Measurements from ENCODE around the gene SUGCT.

SUGCT gene

DNA sequence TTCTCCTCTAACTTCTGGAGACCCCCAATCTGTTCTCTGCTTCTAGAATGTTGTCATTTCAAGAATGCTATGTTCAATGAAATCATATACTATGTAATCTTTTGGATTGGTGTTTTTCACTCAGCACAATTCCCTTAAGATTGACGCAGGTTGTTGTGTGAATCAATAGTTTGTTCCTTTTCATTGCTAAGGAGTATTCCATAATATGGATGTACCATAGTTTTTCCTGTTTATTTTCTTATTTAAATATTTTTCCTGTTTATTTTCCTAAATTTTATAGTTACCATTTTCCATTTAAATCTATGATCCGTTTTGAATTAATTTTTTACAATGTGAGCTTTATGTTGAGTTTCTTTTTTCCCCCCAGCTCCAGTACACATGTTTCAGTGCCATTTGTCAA is 604.5 kb downstream of the SUGCT start:
- no peak for DNase-seq
- peaks cover 4% of the 10 kb centered on the region for H3K9me3 ChIP-seq (ENCODE audit: severe bottlenecking)
- H3K36me3 ChIP-seq, result no peaks in the 10 kb centered on the region
- no peak for TF ChIP-seq CTCF (IDR thresholded peaks at IDR 0.05; ENCODE audit: low read depth, low read length)
- no peak overlapping the region for H3K27ac ChIP-seq
- no peak overlapping the region for H3K4me3 ChIP-seq (ENCODE audit: low read depth, low read length)
- H3K27me3 ChIP-seq (ENCODE audit: insufficient read depth, low read depth, severe bottlenecking), result no peaks in the 10 kb centered on the region

DNA sequence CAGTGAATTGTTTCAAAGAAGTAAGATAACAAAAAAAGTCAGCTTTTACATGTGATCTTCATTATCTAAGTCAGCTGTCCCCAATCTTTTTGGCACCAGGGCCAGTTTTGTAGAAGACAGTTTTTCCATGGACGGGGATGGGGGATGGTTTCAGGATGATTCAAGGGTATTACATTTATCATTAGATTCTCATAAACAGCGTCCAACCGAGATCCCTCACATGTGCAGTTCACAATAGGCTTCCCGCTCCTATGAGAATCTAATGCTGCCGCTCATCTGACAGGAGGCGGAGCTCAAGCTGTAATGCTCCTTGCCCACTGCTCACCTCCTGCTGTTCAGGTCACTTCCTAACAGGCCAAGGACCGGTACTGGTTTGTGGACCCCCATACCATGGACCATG is 607.5 kb downstream of the SUGCT start:
- DNase-seq, result no peak
- no peaks in the 10 kb centered on the region for H3K27me3 ChIP-seq (ENCODE audit: insufficient read depth, low read depth, severe bottlenecking)

GRCh38 chr7:40746841-40747556 is 612.2 kb downstream of the SUGCT start:
- Histone ChIP-seq H3K4me3 (ENCODE audit: low read depth, low read length) (no peak overlapping the region), H3K9me3 (ENCODE audit: severe bottlenecking) (no peaks in the 10 kb centered on the region), H3K27me3 (ENCODE audit: insufficient read depth, low read depth, severe bottlenecking) (no peaks in the 10 kb centered on the region), H3K36me3 (no peaks in the 10 kb centered on the region), H3K27ac (no peak overlapping the region)
- TF ChIP-seq CTCF (IDR thresholded peaks at IDR 0.05; ENCODE audit: low read depth, low read length), result no peak
- DNase-seq, result no peak

More for the DNA sequence above, 607.5 kb downstream of the SUGCT start:
- no peak overlapping the region for H3K4me3 ChIP-seq (ENCODE audit: low read depth, low read length)
- no peaks in the 10 kb centered on the region for H3K36me3 ChIP-seq
- no peak for TF ChIP-seq CTCF (IDR thresholded peaks at IDR 0.05; ENCODE audit: low read depth, low read length)
- no peak overlapping the region for H3K27ac ChIP-seq
- H3K9me3 ChIP-seq (ENCODE audit: severe bottlenecking), result peaks cover 4% of the 10 kb centered on the region

DNA sequence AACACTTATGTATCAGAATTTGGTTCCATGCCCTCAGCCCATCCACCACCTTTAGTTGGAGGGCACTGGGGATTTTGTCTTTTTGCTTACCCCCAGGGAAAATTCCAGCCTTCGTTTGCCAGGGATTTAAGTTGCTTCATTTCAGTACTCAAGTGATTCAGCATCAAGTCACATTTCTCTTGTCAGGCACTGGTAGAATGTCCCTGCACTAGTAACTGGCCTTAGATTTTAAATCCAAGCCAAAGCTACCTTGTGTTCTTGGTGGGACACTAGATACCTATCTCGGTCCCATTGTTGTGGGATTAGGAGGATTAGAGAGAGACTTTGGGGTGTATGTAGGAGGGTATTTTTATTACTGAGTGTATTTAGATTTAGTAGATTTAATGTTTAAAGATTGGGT is 613.1 kb downstream of the SUGCT start:
- no peak for TF ChIP-seq CTCF (IDR thresholded peaks at IDR 0.05; ENCODE audit: low read depth, low read length)
- H3K27me3 ChIP-seq (ENCODE audit: insufficient read depth, low read depth, severe bottlenecking), result no peaks in the 10 kb centered on the region
- H3K4me3 ChIP-seq (ENCODE audit: low read depth, low read length), result no peak overlapping the region
- H3K36me3 ChIP-seq, result no peaks in the 10 kb centered on the region
- 0 out of 2 replicates have a peak overlapping the region, but pooled peaks have one; percentile 8 for H3K27ac ChIP-seq
- no peaks in the 10 kb centered on the region for H3K9me3 ChIP-seq (ENCODE audit: severe bottlenecking)
- DNase-seq, result no peak

DNA sequence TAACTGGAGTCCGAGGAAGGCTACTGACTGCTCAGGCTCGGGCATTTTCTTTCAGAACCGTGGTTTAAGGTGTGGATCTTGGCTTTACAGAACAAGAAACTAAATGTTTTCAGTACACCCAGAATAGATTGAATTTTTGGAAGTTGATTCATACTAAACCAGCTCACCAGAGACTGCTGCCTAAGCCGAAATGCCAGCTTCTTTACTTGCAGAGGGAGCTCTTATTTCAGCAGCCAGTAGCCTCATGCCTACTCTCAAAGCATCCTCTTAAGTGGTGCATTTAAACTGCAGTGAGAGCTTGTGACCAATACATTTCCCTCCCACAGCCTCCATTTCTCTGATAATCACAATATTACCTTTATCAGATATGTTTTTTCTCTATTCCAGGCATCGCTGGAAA is 615.1 kb downstream of the SUGCT start:
- DNase-seq, result no peak
- no peak for TF ChIP-seq CTCF (IDR thresholded peaks at IDR 0.05; ENCODE audit: low read depth, low read length)
- no peaks in the 10 kb centered on the region for H3K27me3 ChIP-seq (ENCODE audit: insufficient read depth, low read depth, severe bottlenecking)

GRCh38 chr7:40753455-40753854 is 618.6 kb downstream of the SUGCT start:
- H3K4me3 ChIP-seq (ENCODE audit: low read depth, low read length), result no peak overlapping the region
- no peaks in the 10 kb centered on the region for H3K9me3 ChIP-seq (ENCODE audit: severe bottlenecking)
- H3K36me3 ChIP-seq, result no peaks in the 10 kb centered on the region
- no peaks in the 10 kb centered on the region for H3K27me3 ChIP-seq (ENCODE audit: insufficient read depth, low read depth, severe bottlenecking)
- no peak for TF ChIP-seq CTCF (IDR thresholded peaks at IDR 0.05; ENCODE audit: low read depth, low read length)
- no peak overlapping the region for H3K27ac ChIP-seq
- DNase-seq, result no peak

More for the DNA sequence above, 615.1 kb downstream of the SUGCT start:
- Histone ChIP-seq H3K4me3 (ENCODE audit: low read depth, low read length) (no peak overlapping the region), H3K27ac (no peak overlapping the region), H3K9me3 (ENCODE audit: severe bottlenecking) (no peaks in the 10 kb centered on the region), H3K36me3 (no peaks in the 10 kb centered on the region)

Measured in WERI-Rb-1 (cell line).